HG03064 (cell line): Measurements from ENCODE around the gene MYH9.

Experiments used
- ATAC-seq: cut with Tn5 transposase; IDR thresholded peaks from one replicate; pipeline ENCODE4 v1.9.1; 2021; ENCODE audit warnings: low read depth; ENCODE audit not compliant: unreplicated experiment

The MYH9 gene

DNA sequence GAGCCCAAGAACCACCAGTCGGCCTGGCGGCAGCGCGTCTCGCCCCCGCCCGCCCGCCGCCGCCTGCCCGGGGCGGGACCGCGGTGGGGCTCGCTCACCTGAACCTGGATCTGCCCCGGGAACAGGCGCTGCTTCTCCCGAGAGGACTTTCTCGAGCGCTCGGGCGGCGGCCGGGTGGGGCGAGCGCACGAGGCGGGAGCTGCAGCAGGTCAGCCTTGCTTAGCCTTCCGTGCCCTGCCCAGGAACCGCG lies 133 bp downstream of the MYH9 start:
- no peak for ATAC-seq

DNA sequence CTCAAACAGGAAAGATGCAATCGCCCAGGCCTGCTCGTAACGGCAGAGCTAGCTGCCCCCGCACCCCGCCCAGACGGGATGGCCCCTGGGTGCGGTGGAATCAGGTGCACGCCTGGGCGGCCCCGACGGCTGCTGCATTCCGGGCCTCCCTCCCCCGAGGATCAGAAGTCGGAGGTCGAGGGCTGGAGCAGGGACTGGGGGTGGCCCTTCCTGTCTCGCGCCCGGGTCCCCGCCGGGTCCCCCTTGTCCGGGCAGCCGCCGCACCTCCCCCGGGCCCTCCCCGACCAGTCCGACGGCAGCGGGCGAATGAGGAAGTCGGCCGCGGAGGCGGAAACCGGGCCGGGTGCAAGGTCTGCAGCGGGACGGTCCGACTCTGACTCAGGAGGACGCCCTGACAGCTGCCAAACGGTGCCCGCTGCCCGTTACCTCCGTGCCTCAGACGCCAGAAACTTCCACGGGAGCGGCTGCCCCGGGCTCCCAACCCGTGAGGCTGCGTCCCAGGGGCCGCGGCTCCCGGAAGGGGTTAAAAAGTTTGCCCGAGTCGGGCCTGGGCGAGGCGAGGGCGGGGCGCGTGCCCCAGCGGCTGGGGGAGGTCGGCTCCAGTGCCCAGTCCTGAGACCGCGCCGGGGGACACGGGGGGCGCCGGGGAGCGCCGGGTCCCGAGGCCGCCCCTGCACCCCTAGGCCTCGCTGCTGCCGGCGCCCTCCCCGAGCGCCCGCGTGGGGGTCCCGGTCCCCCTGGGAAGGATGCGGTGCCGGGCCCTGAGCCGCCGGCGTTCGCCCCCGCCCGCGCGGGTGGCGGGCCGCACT lies 663 bp downstream of the MYH9 start:
- ATAC-seq: peak; percentile 13

DNA sequence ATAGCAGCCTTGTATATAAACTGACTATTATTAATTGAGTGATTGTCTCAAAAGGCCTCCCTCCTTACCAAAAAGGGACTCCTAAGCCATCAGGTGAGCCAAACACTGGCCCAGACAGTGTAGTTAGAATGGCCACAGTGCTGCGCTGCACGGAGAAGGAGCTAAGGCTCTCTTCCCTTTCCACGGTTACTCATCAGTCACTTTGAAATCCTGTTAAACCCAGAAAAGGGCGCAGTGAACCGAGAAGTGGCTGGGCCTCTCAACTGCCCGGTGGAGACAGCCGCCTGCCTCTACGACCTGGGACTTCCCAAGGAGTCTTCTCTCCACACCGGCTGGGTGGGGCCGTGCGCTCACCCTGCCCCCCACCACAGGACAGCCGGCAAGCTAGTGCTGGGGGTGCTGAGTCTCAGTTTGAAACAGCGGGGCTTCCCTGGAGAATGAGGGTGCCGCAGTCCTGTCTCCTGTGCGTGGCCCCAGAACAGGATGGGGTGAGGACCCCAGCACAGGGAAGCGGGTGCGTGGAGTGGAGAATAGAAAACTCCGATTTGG lies 1.3 kb downstream of the MYH9 start:
- no peak for ATAC-seq

DNA sequence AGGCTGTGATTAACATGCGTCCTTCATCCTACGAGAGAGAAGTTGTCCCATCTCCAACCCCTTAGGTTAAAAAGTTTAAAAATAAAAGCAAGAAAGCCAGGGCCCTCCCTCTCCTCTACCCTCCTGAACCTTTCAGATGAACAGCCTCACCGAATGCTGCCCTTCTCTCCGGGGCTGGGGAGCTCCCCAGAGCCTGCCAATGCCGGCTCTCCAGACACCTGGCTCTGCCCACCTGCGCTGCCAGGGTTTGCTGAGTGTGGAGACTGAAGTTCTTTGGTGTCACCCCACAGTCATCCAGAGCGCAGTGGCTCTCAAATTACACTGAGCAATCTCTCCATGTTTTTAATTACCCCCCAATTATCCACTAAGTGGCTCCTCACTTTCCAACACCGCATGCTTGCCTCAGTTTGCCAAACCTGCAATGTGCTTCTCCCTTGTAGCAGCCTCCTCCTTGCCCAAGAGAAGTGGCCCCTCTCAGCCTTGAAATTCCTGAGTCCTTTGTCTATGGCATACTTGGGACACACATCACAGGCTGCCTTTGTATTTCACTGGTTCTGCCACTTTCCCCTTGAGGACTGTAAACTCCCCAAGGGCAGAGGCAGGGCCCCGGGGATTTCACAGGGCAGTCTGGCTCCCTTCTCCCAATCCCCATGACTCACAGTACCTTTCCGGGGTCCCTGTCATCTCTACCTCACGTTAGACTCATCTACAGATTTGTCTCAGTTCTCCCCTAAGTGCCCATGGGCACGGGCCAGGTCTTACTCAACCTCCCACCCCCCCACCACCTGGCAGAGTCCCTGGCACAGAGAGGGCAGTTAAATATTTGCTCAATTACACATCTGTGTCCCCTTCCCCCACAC lies 2.0 kb downstream of the MYH9 start:
- ATAC-seq: no peak

DNA sequence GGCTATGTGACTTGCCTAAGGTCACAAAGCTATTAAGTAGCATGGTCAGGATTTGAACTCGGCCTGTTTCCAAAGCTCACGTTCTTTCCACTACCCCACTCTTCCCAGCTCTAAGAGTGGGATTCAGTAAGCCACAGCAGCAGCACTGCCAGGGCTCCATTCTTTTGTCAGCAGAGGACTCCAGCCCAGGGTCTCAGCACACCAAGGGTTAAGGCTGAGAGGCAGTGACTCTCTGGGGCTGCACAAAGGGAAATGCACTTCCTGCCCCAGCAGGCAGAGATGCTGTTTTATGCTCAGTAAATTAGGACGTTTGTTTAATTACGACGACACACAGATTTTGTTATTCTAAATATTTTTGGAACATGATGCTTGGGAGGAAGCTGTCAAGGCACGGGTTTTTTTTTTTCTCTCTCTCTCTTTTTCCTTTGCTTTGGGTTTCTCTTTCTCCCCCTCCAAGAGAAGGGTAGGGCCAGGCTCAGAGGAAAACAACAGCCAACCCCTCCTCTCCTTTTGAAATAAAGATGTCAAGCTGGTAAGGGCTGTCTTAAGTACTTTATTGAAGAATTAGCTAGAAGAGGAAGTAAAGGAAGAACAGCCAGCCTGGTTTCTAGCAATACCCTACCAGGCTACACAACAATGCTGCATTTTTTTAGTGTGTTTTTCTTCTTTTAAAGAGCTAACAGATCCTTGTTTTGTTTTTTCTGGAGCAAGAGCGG lies 2.8 kb downstream of the MYH9 start:
- ATAC-seq: no peak

DNA sequence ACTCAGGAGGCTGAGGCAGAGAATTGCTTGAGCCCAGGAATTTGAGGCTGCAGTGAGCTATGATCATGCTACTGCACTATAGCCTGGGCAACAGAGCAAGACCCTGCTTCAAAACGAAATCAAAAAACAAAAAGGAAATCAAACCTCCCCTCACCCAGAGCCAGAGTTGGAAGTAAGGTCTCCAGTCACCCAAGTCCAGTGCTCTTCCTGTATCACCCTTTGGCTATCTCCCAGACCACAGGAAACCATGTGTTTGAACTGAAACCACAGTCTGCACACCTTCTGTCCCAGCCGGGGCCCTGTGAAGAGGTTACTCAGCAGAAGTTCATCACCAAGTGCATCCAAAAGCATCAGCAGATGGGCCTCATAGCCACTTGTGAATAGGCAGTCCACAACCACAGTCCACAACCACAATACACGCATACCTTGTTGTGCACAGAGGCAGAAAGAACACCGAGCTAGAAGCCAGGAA lies 4.6 kb downstream of the MYH9 start:
- no peak for ATAC-seq

DNA sequence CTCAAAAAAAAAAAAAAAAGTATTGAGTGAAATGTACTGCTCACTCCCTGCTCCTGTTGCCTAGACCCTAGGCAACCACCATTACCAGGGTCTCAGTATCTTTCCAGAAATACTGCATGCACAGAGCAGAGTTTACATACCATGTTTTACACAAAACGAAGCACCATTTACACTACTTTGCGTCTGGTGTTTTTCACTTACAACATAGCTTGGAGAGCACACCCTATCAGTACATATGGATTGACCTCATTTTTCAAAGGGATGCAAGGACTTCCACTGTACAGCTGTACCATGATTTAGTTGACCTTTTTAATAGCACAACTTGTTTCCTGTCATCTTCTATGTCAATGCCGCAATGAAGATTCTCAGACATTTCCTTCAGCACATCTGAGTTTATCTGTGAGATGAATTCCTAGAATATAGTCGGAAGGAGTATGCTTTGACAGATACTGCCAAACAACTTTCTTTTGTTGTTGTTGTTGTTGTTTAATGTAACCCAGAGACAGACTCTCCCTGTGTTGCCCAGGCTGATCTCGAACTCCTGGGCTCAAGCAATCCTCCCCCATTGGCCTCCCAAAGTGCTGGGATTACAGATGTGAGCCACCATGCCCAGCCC lies 6.1 kb downstream of the MYH9 start:
- ATAC-seq: no peak

DNA sequence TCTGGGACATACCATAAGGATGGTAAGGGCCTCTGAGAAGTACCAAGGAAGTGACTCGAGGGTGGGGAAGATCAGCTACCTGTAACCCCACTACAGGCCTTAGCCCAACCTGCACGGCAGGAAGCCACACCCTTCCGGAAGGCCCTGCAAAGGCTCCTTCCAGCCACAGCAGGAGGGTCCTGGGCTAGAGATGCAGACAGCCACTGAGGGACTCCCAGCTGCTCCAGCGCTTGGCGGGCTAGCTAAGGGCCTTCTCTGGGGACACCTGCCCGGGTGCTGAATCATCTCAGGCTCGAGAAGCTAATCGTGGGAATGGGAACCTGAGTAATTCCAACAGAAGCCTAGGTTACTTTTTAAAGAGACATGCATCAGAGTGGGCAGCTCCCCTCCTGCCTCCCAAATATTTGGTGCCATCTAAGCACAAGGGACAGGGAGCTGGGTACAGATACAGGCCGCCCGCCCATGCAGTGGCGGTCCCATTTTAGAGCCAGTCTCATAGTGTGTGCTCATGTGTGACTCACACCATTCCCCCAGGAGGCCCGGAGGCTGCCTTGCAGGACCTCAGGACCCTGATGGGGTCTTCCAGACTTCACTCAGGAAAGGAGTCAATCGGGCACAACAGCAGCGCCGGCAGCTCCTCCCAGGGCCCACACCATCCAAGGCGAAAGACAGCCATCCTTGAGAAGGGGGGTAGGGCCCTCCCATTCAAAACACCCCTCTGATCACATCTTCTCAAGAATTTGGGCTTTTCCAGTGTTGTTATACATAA lies 8.0 kb downstream of the MYH9 start:
- ATAC-seq: no peak

DNA sequence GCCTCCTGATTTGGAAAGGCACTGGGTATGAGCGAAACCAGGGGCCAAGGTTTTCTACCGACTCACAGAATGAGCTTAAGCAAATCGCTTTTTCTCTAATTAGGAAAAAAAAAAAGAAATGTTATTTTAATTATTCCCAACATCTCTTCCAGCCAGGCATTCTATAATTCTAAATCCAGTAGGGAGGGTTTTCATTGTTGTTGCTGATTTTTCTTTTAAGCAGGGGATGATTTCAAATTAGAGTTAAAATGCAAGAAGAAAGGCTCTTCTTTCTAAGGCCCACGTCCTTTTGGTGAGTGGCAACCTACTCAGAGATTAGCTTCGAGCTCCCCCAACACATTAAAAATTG lies 8.9 kb downstream of the MYH9 start:
- no peak for ATAC-seq

DNA sequence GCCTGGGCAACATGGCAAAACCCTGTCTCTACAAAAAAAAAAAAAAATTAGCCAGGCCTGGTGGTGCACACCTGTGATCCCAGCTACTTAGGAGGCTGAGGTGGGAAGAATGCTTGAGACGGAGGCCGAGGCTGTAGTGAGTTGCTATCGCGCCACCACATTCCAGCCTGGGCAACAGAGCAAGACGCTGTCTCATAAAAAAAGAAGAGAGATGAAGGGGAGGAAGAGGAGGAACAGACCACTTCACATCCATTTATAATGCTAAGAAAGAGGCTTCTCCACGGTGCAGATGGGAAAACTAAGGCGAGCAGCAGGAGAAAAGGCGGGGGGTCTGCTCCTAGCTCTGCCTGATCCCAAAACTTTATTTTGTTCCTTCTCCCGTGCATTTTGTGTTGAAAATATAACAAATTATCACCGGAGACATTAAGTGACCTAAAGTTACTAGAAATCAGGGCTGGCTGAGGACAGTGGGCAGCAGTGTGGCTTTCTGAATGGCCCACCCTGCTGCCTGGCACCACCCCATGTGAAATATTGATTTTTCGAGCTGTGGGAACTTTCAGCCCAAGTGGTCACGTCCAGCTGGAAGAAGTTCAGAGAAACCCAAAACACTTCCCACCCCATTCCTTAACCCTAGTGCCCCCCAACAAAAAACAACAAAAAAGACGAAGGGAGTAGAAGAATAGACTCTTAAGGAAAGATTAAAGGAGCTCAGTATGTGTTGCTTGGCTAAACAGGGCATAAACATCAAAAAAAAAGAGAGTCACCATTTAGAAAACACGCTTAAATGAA lies 9.5 kb downstream of the MYH9 start:
- ATAC-seq: no peak

DNA sequence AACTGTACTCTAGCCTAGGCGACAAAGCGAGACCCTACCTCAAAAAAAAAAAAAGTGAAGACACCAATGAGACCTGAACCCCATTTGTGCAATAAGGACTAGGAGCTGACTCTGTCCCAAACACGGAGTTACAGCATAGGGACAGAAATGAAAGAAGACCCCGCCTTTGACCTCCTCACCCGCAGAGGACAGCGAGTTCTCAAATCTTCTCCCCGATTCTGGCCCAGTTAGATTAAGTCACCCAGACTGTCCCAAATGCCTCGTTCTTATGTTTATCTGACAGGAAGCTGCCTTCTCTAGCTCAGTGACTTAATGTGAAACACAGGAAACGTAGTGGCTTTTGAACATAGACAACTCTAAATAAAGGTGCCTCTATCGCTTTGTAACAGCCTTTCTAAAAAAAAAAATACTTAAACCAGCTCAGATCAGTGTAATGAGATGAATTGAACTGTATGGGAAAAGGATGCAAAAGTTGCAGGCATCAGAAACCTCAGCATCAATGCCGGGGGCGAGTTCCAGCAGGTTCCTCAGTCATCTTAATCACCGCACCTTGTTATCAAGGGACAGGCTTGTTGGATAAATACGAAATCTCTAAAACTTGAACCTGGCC lies 10.6 kb downstream of the MYH9 start:
- no peak for ATAC-seq

DNA sequence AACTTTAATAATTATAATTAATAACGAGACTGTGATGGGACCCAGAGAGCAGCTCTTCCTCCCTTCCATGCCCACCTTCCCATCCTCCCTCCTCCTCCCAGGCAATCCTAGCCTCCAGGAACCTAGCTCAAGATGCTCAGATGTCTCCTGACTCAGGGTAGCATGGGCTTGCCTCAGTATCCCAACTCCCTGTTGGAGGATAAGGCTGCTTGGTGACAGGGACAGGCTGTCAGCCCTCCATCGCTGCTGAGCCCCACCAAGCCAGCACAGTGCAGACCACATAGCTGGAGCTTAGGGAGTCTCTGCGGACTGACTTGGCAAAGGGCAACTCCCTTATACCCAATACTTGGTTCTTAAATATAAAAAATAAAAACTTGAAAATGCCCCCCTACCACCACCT lies 11.5 kb downstream of the MYH9 start:
- ATAC-seq: no peak

DNA sequence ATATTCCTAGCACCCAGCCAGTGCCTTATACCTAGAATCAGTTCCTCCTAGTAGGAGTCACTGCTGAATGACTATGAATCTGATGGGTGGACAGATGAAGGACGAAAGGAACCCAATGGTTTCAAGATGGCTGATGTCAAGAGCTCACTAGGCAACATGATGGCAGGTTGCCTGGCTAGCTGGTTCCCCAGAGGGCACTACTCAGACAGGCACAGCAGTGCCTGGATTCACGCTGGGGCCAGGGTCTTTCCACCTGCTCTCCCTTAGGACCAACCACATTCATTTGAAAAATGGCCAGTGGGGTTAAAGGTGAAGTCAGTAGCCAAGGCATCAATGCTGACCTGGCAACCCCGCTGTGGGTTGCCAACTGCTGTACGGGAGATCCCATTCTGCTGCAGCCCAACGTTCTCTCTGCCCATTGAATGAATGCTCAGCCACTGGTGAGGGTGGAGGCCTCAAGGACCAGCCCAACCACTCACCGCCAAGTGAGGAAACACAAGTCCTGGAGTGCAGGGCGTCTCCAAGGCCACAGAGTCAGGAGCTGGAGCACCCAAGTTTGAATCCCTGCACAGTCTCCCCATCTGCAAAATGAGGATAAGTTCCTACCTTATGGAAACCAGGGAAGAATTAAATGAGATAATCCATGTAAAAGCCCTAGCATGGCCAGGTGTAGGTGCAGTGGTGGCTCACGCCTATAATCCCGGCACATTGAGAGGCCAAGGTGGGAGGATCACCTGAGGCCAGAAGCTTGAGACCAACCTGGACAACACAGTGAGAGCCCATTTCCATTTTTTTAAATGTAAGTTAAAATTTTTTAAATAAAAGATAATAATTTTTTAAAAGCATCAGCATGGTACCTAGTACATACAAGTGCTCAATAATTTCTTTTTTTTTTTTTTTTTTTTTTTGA lies 12.4 kb downstream of the MYH9 start:
- ATAC-seq: no peak

DNA sequence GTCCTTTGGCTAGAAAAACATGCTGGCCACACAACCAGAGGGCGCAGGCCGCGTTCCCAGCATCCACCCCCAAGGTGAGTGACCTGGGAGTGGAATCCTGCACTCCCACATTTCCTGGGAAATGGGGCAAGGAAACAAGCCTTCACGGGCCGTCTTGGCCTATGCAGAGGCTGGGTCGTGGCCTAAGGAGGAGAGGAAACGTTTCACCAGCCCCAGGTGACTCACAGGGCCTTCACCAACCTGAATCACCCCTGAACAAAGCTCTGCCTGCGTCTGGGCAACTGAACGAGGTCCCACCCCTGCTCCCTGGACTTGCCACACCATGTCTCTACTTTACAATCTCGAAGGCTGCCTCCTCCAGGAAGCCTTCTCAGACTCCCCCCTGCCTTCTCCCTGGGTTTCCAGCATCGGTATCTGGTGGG lies 13.2 kb downstream of the MYH9 start:
- no peak for ATAC-seq

DNA sequence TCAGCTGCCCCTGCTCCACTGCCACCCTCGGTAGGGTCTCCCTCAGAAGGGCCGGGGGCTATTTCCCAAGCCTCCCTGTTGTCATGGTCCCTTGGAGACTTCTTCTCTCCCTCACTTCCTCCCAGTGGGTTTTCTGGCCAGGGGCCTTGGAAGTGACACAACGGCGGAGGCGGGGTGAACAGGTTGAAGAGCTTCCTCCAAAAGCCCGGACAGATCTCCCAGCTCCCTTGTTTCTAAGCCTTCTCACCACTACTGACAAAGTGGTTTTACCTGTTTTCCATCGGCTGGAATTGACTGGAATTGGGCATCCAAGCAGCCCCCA lies 14.5 kb downstream of the MYH9 start:
- no peak for ATAC-seq

DNA sequence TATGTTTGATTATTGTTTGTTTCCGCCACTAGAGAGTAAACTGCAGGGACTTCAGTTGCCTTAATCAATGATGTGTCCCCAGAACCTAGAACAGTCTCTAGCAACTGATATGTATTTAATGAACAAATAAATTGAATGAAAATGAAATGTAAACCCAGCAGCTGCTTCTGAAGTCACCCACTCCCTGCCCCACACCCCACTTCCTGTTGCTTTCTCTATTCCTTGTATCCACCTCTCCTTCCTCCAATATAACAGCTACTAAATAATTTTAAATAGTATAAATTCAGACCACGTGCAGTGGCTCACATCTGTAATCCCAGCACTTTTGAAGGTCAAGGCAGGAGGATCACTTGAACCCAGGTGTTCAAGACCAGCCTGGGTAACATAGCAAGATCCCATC lies 15.8 kb downstream of the MYH9 start:
- ATAC-seq: no peak

DNA sequence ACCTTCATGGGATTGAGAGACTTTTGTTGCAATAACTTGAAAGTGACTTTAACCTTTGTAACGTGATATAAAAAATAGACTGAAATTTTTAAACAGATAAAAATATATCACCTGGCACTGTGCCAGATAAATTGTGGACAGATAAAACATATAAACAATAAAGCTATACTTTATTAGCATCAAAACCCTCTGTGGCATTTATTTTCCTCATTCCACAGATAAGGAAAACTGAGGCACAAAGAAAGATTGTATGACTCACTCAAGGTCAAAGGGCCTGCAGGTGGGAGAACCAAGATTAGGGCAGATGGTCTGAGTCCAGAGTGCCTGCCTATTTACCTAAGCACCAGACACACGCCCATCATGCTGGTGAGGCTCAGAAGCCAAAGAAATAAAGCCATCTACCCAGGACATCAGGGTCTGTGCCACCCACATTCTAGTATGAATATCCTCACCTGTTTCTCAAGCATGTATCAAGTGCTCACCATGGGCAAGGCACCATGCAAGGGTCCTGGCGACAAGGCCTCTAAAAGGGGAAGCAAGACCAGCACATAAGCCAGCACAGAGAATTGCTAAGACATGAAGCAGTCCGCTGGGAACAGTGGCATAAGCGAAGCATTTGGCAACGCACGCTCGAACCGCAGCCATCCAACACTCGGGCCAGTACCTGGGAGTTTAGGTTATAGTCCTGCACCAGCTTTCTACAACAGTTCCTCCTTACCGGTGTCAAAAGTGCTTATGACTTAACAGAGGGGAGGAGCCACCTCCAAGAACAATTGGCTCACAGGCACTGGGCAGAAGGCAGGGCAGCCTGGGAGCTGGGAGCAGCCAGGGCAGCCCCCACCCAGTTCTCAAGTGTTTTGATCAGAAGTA lies 17.6 kb downstream of the MYH9 start:
- ATAC-seq: no peak
